Measurements from ENCODE around the gene CHN2.

GRCh38 chr7:29480934-29481651 is 286.5 kb downstream of the CHN2 start:
- no peak for TF ChIP-seq CTCF (conservative IDR thresholded peaks at IDR 0.05; ENCODE audit: low read depth, low read length)
- TF ChIP-seq EZH2phosphoT487 (IDR thresholded peaks at IDR 0.05; ENCODE audit: borderline replicate concordance, low read length): no peak
- no peak for TF ChIP-seq EZH2 (IDR thresholded peaks at IDR 0.05; ENCODE audit: low read length, unreplicated experiment)
